ENCODE results near the gene PRR15L.

GRCh38 chr17:47946516-47946915, 11.2 kb downstream of the PRR15L start:
- TF ChIP-seq CTCF (conservative IDR thresholded peaks at IDR 0.05 in 1 of 2, IDR thresholded peaks at IDR 0.05 in 1 of 2; ENCODE audit: extremely low read depth in 1 of 2, insufficient read depth in 1 of 2, low read depth in 1 of 2, low read length in 2 of 2): no peak
- TF ChIP-seq EZH2 (IDR thresholded peaks at IDR 0.05; ENCODE audit: borderline replicate concordance, low read length): no peak

All from mammary epithelial cell (primary cell).